ENCODE results near the gene GRIK1.
"Not testable (repeated sequence)": the region's sequence is repeated elsewhere in the genome, so short reads cannot be mapped to it uniquely, and the experiment has no call there.

GRIK1 gene

GRCh38 chr21:29616209-29616751 lies 323.5 kb downstream of the GRIK1 start:
- no peak for FAIRE-seq

GRCh38 chr21:29613877-29614276 lies 325.9 kb downstream of the GRIK1 start:
- FAIRE-seq, result no peak
- no peak for DNase-seq (ENCODE audit: low spot score)

More at GRCh38 chr21:29616209-29616751, 323.5 kb downstream of the GRIK1 start:
- DNase-seq (ENCODE audit: low spot score), result no peak

- no peak for DNase-seq (ENCODE audit: low spot score)
- FAIRE-seq, result no peak
Measured at GRCh38 chr21:29613021-29613420, 326.8 kb downstream of the GRIK1 start.

- FAIRE-seq, result no peak
- no peak for DNase-seq (ENCODE audit: low spot score)
Measured at GRCh38 chr21:29610779-29611360, 328.9 kb downstream of the GRIK1 start.

- FAIRE-seq, result no peak
- no peak for DNase-seq (ENCODE audit: low spot score)
Measured at GRCh38 chr21:29606613-29607012, 333.2 kb downstream of the GRIK1 start.

- DNase-seq (ENCODE audit: low spot score); FAIRE-seq: not testable (repeated sequence)
Measured at GRCh38 chr21:29605219-29605618, 334.6 kb downstream of the GRIK1 start.

GRCh38 chr21:29604076-29604475 lies 335.7 kb downstream of the GRIK1 start:
- FAIRE-seq (no peak), DNase-seq (ENCODE audit: low spot score) (no peak)

GRCh38 chr21:29601047-29601446 lies 338.7 kb downstream of the GRIK1 start:
- FAIRE-seq, result no peak

GRCh38 chr21:29586696-29587095 lies 353.1 kb downstream of the GRIK1 start:
- no peak for DNase-seq (ENCODE audit: low spot score)

More at GRCh38 chr21:29601047-29601446, 338.7 kb downstream of the GRIK1 start:
- no peak for DNase-seq (ENCODE audit: low spot score)

GRCh38 chr21:29585462-29585861 lies 354.3 kb downstream of the GRIK1 start:
- FAIRE-seq (no peak), DNase-seq (ENCODE audit: low spot score) (no peak)

More at GRCh38 chr21:29586696-29587095, 353.1 kb downstream of the GRIK1 start:
- FAIRE-seq, result no peak

GRCh38 chr21:29583424-29583924 lies 356.3 kb downstream of the GRIK1 start:
- no peak for DNase-seq (ENCODE audit: low spot score)
- FAIRE-seq, result peak; percentile 55

GRCh38 chr21:29582855-29583254 lies 356.9 kb downstream of the GRIK1 start:
- DNase-seq (ENCODE audit: low spot score), result no peak
- FAIRE-seq, result no peak

GRCh38 chr21:29581393-29581792 lies 358.4 kb downstream of the GRIK1 start:
- FAIRE-seq (peak; percentile 61), DNase-seq (ENCODE audit: low spot score) (no peak)

GRCh38 chr21:29580732-29581285 lies 359.0 kb downstream of the GRIK1 start:
- no peak for DNase-seq (ENCODE audit: low spot score)
- no peak for FAIRE-seq

GRCh38 chr21:29578306-29578705 lies 361.5 kb downstream of the GRIK1 start:
- DNase-seq (ENCODE audit: low spot score) (no peak), FAIRE-seq (no peak)

- DNase-seq (ENCODE audit: low spot score) (no peak), FAIRE-seq (no peak)
Measured at GRCh38 chr21:29571949-29572348, 367.8 kb downstream of the GRIK1 start.

- no peak for FAIRE-seq
- DNase-seq (ENCODE audit: low spot score), result no peak
Measured at GRCh38 chr21:29568020-29568697, 371.6 kb downstream of the GRIK1 start.

GRCh38 chr21:29557931-29558725 lies 381.7 kb downstream of the GRIK1 start:
- DNase-seq (ENCODE audit: low spot score), result no peak
- FAIRE-seq, result no peak

- DNase-seq (ENCODE audit: low spot score) (no peak), FAIRE-seq (no peak)
Measured at GRCh38 chr21:29557200-29557599, 382.6 kb downstream of the GRIK1 start.

- FAIRE-seq (no peak), DNase-seq (ENCODE audit: low spot score) (no peak)
Measured at GRCh38 chr21:29555601-29556000, 384.2 kb downstream of the GRIK1 start.

- FAIRE-seq, result peak; percentile 53
- no peak for DNase-seq (ENCODE audit: low spot score)
Measured at GRCh38 chr21:29550205-29550604, 389.6 kb downstream of the GRIK1 start.

All from urothelium cell line (cell line).